Testis (tissue), 3 donors: ENCODE results near the gene SMAD3. TPM values are rescaled to one million over a fixed set of nuclear protein-coding genes. Genes with fewer than 3 reads are reported as not detected.

ENCODE experiments used
- DNase-seq: peaks from one replicate; pipeline ENCODE4 v3.0.0-alpha.2; 2019
- H3K27ac ChIP-seq, 2 donors: fragments of 200-600 bp; sonication (generic); one replicate each; pipeline ENCODE4 v1.5.1; 2019
- H3K27me3 ChIP-seq: fragments of 200-600 bp; sonication (generic); one replicate; pipeline ENCODE4 v1.5.1; 2019
- H3K36me3 ChIP-seq: fragments of 200-600 bp; sonication (generic); one replicate; pipeline ENCODE4 v1.5.1; 2017; ENCODE audit warnings: low read depth; ENCODE audit errors: missing control alignments
- H3K4me1 ChIP-seq: fragments of 200-600 bp; sonication (generic); one replicate; pipeline ENCODE4 v1.5.1; 2019
- H3K4me3 ChIP-seq, 2 donors: fragments of 200-600 bp; sonication (generic); one replicate each; pipeline ENCODE4 v1.5.1; 2017 to 2019
- H3K9me3 ChIP-seq: fragments of 200-600 bp; sonication (generic); one replicate; pipeline ENCODE4 v1.5.1; 2017
- CTCF ChIP-seq, 3 experiments: fragments of 450-650 bp in 2 of 3; fragments of 200-600 bp in 1 of 3; sonication (generic) in 1 of 3; IDR thresholded peaks; one replicate each; pipeline ENCODE4 v1.5.1; 2016 to 2019; ENCODE audit warnings: antibody characterized with exemption in 3 of 3, mild to moderate bottlenecking in 2 of 3, moderate library complexity in 1 of 3
- POLR2A ChIP-seq: fragments of 450-650 bp; IDR thresholded peaks from one replicate; pipeline ENCODE4 v1.6.1; 2017; ENCODE audit warnings: antibody characterized with exemption, mild to moderate bottlenecking, moderate library complexity
- WGBS, 2 donors: methylation state at CpG; one replicate each; pipeline ENCODE4 v1.1.5; 2018; 5-methylcytosine and 5-hydroxymethylcytosine counted together
- intact Hi-C: fragments of 100-400 bp; cut with DNase I; formaldehyde crosslinking; loops from one replicate; pipeline ENCODE4 v1.15.1; 2023; ENCODE audit warnings: low total_unique reads
- polyA plus RNA-seq: library from polyadenylated mRNA; stranded (reverse); fragments of 350-450 nt; fragmentation: Illumina TruSeq; extraction: RNeasy Lipid Tissue Mini Kit (QIAGEN cat#74804); gene quantifications from one replicate; pipeline ENCODE4 v1.2.3, GENCODE V29; 2014; ENCODE audit warnings: low read depth, low replicate concordance; ENCODE audit not compliant: insufficient read depth
- total RNA-seq, 2 donors: library from RNA; depleted of rRNA; stranded (reverse); fragments of >200 nt; gene quantifications; one replicate each; pipeline ENCODE4 v1.2.3, GENCODE V29; 2016

The SMAD3 gene
- total and polyA plus RNA-seq, 3 donors from 2014 or later = 11.4 to 31.6 (median 18.7) TPM

- peak; percentile 51 for DNase-seq
- Histone ChIP-seq H3K36me3 (no peaks in the 10 kb centered on the region), H3K4me3 (no peak overlapping the region), H3K27ac (peak overlapping the region; percentile 66 to 88), H3K9me3 (no peaks in the 10 kb centered on the region), H3K4me1 (peaks cover 35% of the 10 kb centered on the region), H3K27me3 (no peaks in the 10 kb centered on the region)
- TF ChIP-seq POLR2A = no peak
- no peak for TF ChIP-seq CTCF (IDR thresholded peaks at IDR 0.05)
- intact Hi-C loops = no loop called here
- WGBS, 2 donors = 73 to 75% methylated on average over 8 of the region's 8 CpGs
These were observed 123.3 kb downstream of the SMAD3 start for GRCh38 chr15:67188551-67189218.

DNA sequence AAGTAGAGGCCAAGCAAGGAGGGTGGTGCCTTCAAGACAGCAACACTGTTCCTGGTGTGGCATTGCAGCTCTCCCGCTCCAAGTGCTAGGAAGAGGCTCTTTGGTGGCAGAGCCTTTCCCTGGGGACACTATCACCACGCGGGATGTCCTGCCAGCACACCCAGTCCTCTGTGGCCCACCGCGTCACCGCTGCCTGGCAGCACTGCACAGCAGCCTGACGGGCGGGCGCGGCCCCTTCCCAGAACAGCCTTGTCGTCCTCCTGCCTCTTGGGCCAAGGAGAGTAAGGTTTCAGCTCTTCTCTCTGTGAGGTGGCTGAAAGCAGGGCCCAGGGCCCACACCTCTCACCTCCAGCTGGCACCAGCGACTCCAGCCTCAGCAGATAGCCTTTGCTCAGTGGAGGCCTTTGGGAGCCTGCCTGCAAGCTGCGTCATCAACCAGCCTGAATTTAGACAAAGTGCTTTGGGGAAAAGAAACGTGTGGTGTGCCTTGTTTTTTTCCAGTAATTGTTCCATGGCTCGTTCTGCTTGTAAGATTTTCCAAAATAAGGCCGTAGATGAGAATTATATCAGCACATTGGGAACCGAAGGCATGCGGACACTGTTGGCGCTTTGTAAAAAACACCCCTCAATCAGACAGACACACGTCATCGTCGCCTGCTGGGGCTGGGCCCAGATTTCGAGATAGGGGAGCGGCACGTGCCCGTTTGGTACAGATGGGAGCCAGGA is 124.1 kb downstream of the SMAD3 start:
- DNase-seq = peak; percentile 87
- intact Hi-C loops = no loop called here
- TF ChIP-seq CTCF (IDR thresholded peaks at IDR 0.05) (no peak), POLR2A (no peak)
- peak overlapping the region; percentile 66 to 88 for H3K27ac ChIP-seq
- H3K36me3 ChIP-seq = no peaks in the 10 kb centered on the region
- no peaks in the 10 kb centered on the region for H3K27me3 ChIP-seq
- peaks cover 41% of the 10 kb centered on the region for H3K4me1 ChIP-seq
- 69 to 82% methylated on average over 24 to 26 of the region's 26 CpGs for WGBS, 2 donors
- H3K4me3 ChIP-seq = no peak overlapping the region
- no peaks in the 10 kb centered on the region for H3K9me3 ChIP-seq

DNA sequence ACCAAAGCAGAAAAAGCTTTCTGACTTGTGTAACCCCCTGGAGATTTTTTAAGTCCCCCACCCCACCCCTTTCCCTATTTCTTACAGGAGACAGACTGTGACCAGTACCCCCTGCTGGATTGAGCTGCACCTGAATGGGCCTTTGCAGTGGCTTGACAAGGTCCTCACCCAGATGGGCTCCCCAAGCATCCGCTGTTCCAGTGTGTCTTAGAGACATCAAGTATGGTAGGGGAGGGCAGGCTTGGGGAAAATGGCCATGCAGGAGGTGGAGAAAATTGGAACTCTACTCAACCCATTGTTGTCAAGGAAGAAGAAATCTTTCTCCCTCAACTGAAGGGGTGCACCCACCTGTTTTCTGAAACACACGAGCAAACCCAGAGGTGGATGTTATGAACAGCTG is 124.9 kb downstream of the SMAD3 start:
- Histone ChIP-seq H3K27ac (peak overlapping the region; percentile 66 to 88), H3K9me3 (no peaks in the 10 kb centered on the region), H3K4me1 (peaks cover 42% of the 10 kb centered on the region), H3K36me3 (no peaks in the 10 kb centered on the region), H3K4me3 (no peak overlapping the region), H3K27me3 (no peaks in the 10 kb centered on the region)
- intact Hi-C loops = no loop called here
- no peak for DNase-seq
- no peak for TF ChIP-seq POLR2A
- no peak for TF ChIP-seq CTCF (IDR thresholded peaks at IDR 0.05)
- WGBS, 2 donors = 97 to 100% methylated on average over 2 of the region's 2 CpGs

- Histone ChIP-seq H3K27ac (peak overlapping the region; percentile 66 to 88), H3K27me3 (no peaks in the 10 kb centered on the region), H3K36me3 (no peaks in the 10 kb centered on the region), H3K9me3 (no peaks in the 10 kb centered on the region), H3K4me3 (no peak overlapping the region), H3K4me1 (peaks cover 37% of the 10 kb centered on the region)
- WGBS, 2 donors = 93 to 98% methylated on average over 5 to 11 of the region's 11 CpGs
- no peak for TF ChIP-seq POLR2A
- no peak for DNase-seq
- intact Hi-C loops = no loop called here
These were observed 125.4 kb downstream of the SMAD3 start for GRCh38 chr15:67190813-67191212.

DNA sequence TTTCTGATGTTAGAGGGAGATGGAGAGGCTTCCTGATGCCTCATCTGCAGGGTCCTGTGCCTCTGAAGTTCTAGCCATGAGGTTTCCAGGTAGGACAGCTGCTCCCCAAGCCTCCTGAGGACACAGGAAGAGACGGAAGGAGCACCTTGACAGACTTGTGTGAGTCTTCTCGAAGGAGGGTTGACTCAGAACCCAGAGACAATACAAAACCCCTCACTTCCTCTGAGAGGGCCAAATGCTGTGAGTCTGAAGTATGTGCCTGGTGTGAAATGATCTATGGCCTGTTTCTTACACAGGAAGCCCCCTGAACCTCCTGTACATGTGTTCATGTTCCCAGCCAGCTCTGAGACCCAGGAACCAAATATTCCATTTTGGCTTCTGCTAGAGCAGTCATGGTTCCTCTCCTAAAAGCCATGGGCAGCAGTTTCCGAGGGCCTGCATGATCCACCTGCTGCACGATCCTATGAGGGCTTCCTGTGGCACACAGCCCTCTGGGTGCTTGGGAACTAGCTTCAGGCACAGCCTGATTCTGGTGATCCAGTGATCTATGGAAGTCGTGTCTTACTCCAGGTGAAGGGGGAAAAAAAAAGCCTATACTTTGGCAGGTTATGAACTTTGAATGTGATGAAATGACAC is 126.9 kb downstream of the SMAD3 start:
- peak overlapping the region in 1 of 2 donors; percentile 84 for H3K27ac ChIP-seq

More for the DNA sequence above, 126.9 kb downstream of the SMAD3 start:
- no peaks in the 10 kb centered on the region for H3K9me3 ChIP-seq
- DNase-seq = no peak
- no peak overlapping the region for H3K4me3 ChIP-seq
- WGBS, 2 donors = 92 to 93% methylated on average over 3 to 5 of the region's 5 CpGs
- peaks cover 32% of the 10 kb centered on the region for H3K4me1 ChIP-seq
- intact Hi-C loops = no loop called here
- TF ChIP-seq CTCF (IDR thresholded peaks at IDR 0.05) (no peak), POLR2A (no peak)
- no peaks in the 10 kb centered on the region for H3K27me3 ChIP-seq
- H3K36me3 ChIP-seq = no peaks in the 10 kb centered on the region
